A549 (cell line): ENCODE data around the gene VCL.

Source experiments
- BHLHE40 ChIP-seq: IDR thresholded peaks from 2 replicates; pipeline ENCODE4 v1.6.1; 2012; ENCODE audit warnings: low read depth, low read length, inconsistent platforms
- CHD4 ChIP-seq: fragments of 200-600 bp; sonication (generic); IDR thresholded peaks from 2 replicates; pipeline ENCODE4 v1.6.1; 2016; ENCODE audit warnings: antibody characterized with exemption, mild to moderate bottlenecking, borderline replicate concordance
- MAFK ChIP-seq: fragments of 450-650 bp; IDR thresholded peaks from 2 replicates; pipeline ENCODE4 v1.6.1; 2014; ENCODE audit not compliant: partially characterized antibody
- RAD21 ChIP-seq, 2 experiments: fragments of >200 bp in 1 of 2; sonication (Bioruptor Twin) in 1 of 2; formaldehyde crosslinking in 1 of 2; IDR thresholded peaks in 1 of 2; conservative IDR thresholded peaks in 1 of 2; 2 replicates in 1 of 2; 3 replicates in 1 of 2; pipeline ENCODE4 v1.6.1; 2012 to 2018; ENCODE audit warnings: inconsistent platforms in 1 of 2
- TP53 ChIP-seq: fragments of 250-450 bp; sonication (Bioruptor Pico); IDR thresholded peaks from 2 replicates; pipeline ENCODE4 v1.5.0; 2021; ENCODE audit warnings: mild to moderate bottlenecking, moderate library complexity
- TF ChIP-seq, protein P1 (sequence below): fragments of >200 bp; sonication (Bioruptor Twin); formaldehyde crosslinking; IDR thresholded peaks from 3 replicates; pipeline ENCODE4 v1.5.1; 2016
- TF ChIP-seq, protein P2 (sequence below): IDR thresholded peaks from 2 replicates; pipeline ENCODE4 v1.6.1; 2012

DNA sequence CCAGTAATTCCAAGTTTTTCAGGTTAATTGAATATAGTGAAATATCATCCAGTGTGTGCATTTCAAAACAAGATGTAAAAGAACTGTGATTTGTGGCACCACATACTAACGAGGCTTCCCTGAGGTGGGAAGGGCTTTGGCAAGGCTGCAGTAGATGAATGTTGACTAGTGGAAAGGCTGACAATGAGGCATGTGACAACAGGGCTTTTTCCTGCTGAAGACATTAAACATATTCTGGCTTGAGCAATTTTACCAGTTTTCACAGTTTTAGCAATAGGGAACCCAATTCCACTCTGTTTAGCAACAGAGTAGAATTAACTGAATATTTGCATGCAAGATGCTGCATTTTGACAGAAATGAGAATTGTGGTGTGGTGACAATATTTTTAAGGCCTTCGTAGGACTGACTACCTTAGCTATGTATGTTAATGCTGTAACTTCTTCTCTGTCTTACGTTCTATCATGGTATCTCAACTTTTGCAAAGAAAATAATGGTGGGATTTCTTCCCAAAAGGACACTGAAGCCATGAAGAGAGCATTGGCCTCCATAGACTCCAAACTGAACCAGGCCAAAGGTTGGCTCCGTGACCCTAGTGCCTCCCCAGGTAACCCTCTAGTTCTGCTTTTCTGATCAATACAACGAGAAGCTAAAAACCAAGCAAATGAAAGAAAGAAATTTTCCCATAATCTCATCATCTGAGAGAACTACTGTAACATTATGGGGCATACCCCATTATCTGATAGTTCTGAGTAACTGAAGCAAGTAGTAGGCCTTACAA is 84.2 kb downstream of the VCL start:
- TF ChIP-seq, protein P1, sequence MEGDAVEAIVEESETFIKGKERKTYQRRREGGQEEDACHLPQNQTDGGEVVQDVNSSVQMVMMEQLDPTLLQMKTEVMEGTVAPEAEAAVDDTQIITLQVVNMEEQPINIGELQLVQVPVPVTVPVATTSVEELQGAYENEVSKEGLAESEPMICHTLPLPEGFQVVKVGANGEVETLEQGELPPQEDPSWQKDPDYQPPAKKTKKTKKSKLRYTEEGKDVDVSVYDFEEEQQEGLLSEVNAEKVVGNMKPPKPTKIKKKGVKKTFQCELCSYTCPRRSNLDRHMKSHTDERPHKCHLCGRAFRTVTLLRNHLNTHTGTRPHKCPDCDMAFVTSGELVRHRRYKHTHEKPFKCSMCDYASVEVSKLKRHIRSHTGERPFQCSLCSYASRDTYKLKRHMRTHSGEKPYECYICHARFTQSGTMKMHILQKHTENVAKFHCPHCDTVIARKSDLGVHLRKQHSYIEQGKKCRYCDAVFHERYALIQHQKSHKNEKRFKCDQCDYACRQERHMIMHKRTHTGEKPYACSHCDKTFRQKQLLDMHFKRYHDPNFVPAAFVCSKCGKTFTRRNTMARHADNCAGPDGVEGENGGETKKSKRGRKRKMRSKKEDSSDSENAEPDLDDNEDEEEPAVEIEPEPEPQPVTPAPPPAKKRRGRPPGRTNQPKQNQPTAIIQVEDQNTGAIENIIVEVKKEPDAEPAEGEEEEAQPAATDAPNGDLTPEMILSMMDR: no peak
- TF ChIP-seq MAFK (no peak), CHD4 (no peak), TP53 (CRISPR knock-in tag) (no peak), BHLHE40 (no peak), RAD21 (conservative IDR thresholded peaks at IDR 0.05 in 1 of 2, IDR thresholded peaks at IDR 0.05 in 1 of 2) (no peak)
- TF ChIP-seq, protein P2, sequence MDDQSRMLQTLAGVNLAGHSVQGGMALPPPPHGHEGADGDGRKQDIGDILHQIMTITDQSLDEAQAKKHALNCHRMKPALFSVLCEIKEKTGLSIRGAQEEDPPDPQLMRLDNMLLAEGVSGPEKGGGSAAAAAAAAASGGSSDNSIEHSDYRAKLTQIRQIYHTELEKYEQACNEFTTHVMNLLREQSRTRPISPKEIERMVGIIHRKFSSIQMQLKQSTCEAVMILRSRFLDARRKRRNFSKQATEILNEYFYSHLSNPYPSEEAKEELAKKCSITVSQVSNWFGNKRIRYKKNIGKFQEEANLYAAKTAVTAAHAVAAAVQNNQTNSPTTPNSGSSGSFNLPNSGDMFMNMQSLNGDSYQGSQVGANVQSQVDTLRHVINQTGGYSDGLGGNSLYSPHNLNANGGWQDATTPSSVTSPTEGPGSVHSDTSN: no peak
